T-helper 2 cell treated with Interferon-gamma antibody and Interleukin-4, amounts not matched to agents 5 μg/mL and 100 μg/mL, for 36 hours (primary cell): ENCODE data around the gene UBE2Q1.

ENCODE experiments used
- DNase-seq: peaks from one replicate; pipeline ENCODE4 v3.0.0; 2021; ENCODE audit warnings: low spot score
- H3K27ac Mint-ChIP-seq: one replicate; pipeline ENCODE4 v1.8.0; 2021; ENCODE audit warnings: mild to moderate bottlenecking, mixed read lengths
- H3K27me3 Mint-ChIP-seq: one replicate; pipeline ENCODE4 v1.8.0; 2021; ENCODE audit warnings: low read depth, mixed read lengths
- H3K36me3 Mint-ChIP-seq: one replicate; pipeline ENCODE4 v1.8.0; 2021; ENCODE audit warnings: low read depth, mixed read lengths
- H3K4me1 Mint-ChIP-seq: one replicate; pipeline ENCODE4 v1.8.0; 2021; ENCODE audit warnings: low read depth, mixed read lengths
- H3K4me3 Mint-ChIP-seq: one replicate; pipeline ENCODE4 v1.8.0; 2022; ENCODE audit warnings: mild to moderate bottlenecking, moderate library complexity, mixed read lengths
- H3K9me3 Mint-ChIP-seq: one replicate; pipeline ENCODE4 v1.8.0; 2021; ENCODE audit warnings: mixed read lengths

Gene UBE2Q1

GRCh38 chr1:154499446-154499845 lies 59.0 kb downstream of the UBE2Q1 start:
- no peaks in the 10 kb centered on the region for H3K36me3 Mint-ChIP-seq
- H3K4me3 Mint-ChIP-seq = no peak overlapping the region
- DNase-seq = no peak
- peaks cover 56% of the 10 kb centered on the region for H3K27me3 Mint-ChIP-seq
- H3K9me3 Mint-ChIP-seq = no peaks in the 10 kb centered on the region
- H3K4me1 Mint-ChIP-seq = peaks cover 9% of the 10 kb centered on the region
- no peak overlapping the region for H3K27ac Mint-ChIP-seq
